HepG2 (cell line): Measurements from ENCODE around the gene GMEB2. TPM values are rescaled to one million over a fixed set of nuclear protein-coding genes. Genes with fewer than 3 reads are reported as not detected.
A peak's percentile ranks its signal among the peaks of the same experiment; 100 is the strongest.

Experiments
- ATAD3A ChIP-seq: sonication (generic); formaldehyde crosslinking; IDR thresholded peaks from 2 replicates; pipeline ENCODE4 v1.4.0; 2020; ENCODE audit warnings: missing genetic modification reagents
- BORCS8-MEF2B ChIP-seq: sonication (generic); formaldehyde crosslinking; IDR thresholded peaks from 2 replicates; pipeline ENCODE4 v1.8.0; 2022; ENCODE audit warnings: mild to moderate bottlenecking, missing genetic modification reagents
- CEBPZ ChIP-seq: IDR thresholded peaks from 2 replicates; pipeline ENCODE4 v1.6.1; 2012; ENCODE audit warnings: low read length, improper control_type of control experiment
- CREB1 ChIP-seq, 2 experiments: fragments of 450-650 bp in 1 of 2; IDR thresholded peaks; 2 replicates each; pipeline ENCODE4 v1.6.1; 2016 to 2017; ENCODE audit warnings: control low read depth in 1 of 2, mild to moderate bottlenecking in 1 of 2, missing compliant biosample characterization in 1 of 2, missing genetic modification characterization in 1 of 2
- FUBP1 ChIP-seq: sonication (generic); formaldehyde crosslinking; IDR thresholded peaks from 2 replicates; pipeline ENCODE4 v1.5.1; 2020; ENCODE audit warnings: missing genetic modification reagents, mild to moderate bottlenecking, borderline replicate concordance
- GABPB1 ChIP-seq: IDR thresholded peaks from 2 replicates; pipeline ENCODE4 v1.6.1; 2016; ENCODE audit warnings: mild to moderate bottlenecking, missing genetic modification reagents, moderate library complexity, missing compliant biosample characterization
- KDM4B ChIP-seq: sonication (generic); formaldehyde crosslinking; IDR thresholded peaks from 2 replicates; pipeline ENCODE4 v1.4.0; 2020; ENCODE audit warnings: missing genetic modification reagents
- NRL ChIP-seq: sonication (generic); formaldehyde crosslinking; IDR thresholded peaks from 2 replicates; pipeline ENCODE4 v1.5.0; 2020; ENCODE audit warnings: missing genetic modification reagents, mild to moderate bottlenecking, moderate library complexity, borderline replicate concordance
- PHF5A ChIP-seq: IDR thresholded peaks from one replicate; pipeline ENCODE4 v1.6.1; 2018; ENCODE audit warnings: low read depth, missing genetic modification reagents; ENCODE audit not compliant: unreplicated experiment
- PHF8 ChIP-seq: sonication (generic); formaldehyde crosslinking; IDR thresholded peaks from 2 replicates; pipeline ENCODE4 v1.5.0; 2020; ENCODE audit warnings: missing genetic modification reagents
- SIX1 ChIP-seq: sonication (generic); formaldehyde crosslinking; IDR thresholded peaks from 2 replicates; pipeline ENCODE4 v1.4.0; 2020; ENCODE audit warnings: missing genetic modification reagents, borderline replicate concordance
- SMC3 ChIP-seq: IDR thresholded peaks from 2 replicates; pipeline ENCODE4 v1.6.1; 2011; ENCODE audit warnings: low read length, improper control_type of control experiment
- ZNF18 ChIP-seq: sonication (generic); formaldehyde crosslinking; IDR thresholded peaks from 2 replicates; pipeline ENCODE4 v1.8.0; 2022; ENCODE audit warnings: mild to moderate bottlenecking, missing genetic modification reagents; ENCODE audit not compliant: insufficient replicate concordance
- ZNF224 ChIP-seq: sonication (generic); formaldehyde crosslinking; IDR thresholded peaks from 2 replicates; pipeline ENCODE4 v1.5.0; 2020; ENCODE audit warnings: mild to moderate bottlenecking, missing genetic modification reagents
- ZNF382 ChIP-seq: sonication (generic); formaldehyde crosslinking; IDR thresholded peaks from 2 replicates; pipeline ENCODE4 v1.5.0; 2020; ENCODE audit warnings: missing genetic modification reagents, mild to moderate bottlenecking, borderline replicate concordance
- ZNF431 ChIP-seq: sonication (generic); formaldehyde crosslinking; IDR thresholded peaks from 2 replicates; pipeline ENCODE4 v1.9.0; 2022; ENCODE audit warnings: missing genetic modification reagents, low read depth, mild to moderate bottlenecking, borderline replicate concordance
- ZNF577 ChIP-seq: sonication (generic); formaldehyde crosslinking; IDR thresholded peaks from 2 replicates; pipeline ENCODE4 v1.4.0; 2020; ENCODE audit warnings: mild to moderate bottlenecking, low read depth, missing genetic modification reagents, borderline replicate concordance
- ZNF678 ChIP-seq: sonication (generic); formaldehyde crosslinking; IDR thresholded peaks from 2 replicates; pipeline ENCODE4 v1.4.0; 2020; ENCODE audit warnings: mild to moderate bottlenecking, missing genetic modification reagents
- ZNF710 ChIP-seq: sonication (generic); formaldehyde crosslinking; IDR thresholded peaks from 2 replicates; pipeline ENCODE4 v1.5.0; 2020; ENCODE audit warnings: mild to moderate bottlenecking, missing genetic modification reagents, borderline replicate concordance
- ZNF839 ChIP-seq: sonication (generic); formaldehyde crosslinking; IDR thresholded peaks from 2 replicates; pipeline ENCODE4 v1.4.0; 2020; ENCODE audit warnings: missing genetic modification reagents, mild to moderate bottlenecking, borderline replicate concordance
- polyA plus RNA-seq, 8 experiments: library from polyadenylated mRNA; depleted of rRNA in 3 of 8; stranded (reverse) in 7 of 8; unstranded in 1 of 8; fragments of >200 nt; fragmentation: Illumina TruSeq in 4 of 8; extraction: Trizol in 4 of 8; gene quantifications; 2 replicates each; pipeline versions ENCODE4 v1.2.1 to v1.2.3, GENCODE V29; 2011 to 2016; ENCODE audit warnings: low read depth in 4 of 8, missing spikeins in 1 of 8, mixed read lengths in 1 of 8; ENCODE audit not compliant: insufficient read depth in 1 of 8
- total RNA-seq, 5 experiments: library from RNA; depleted of rRNA; stranded (reverse); fragments of >200 nt; fragmentation: Illumina TruSeq; extraction: Trizol; gene quantifications; 2 replicates each; pipeline ENCODE4 v1.2.3, GENCODE V29; 2016; ENCODE audit warnings: low read depth in 1 of 5

Gene GMEB2
- total and polyA plus RNA-seq, 2 of the 13 experiments (the other 11 are each of a cell fraction or from before 2014, with no cell fraction given), result 10.6 to 12.4 TPM

- no peak for TF ChIP-seq CEBPZ
- no peak for TF ChIP-seq KDM4B
- no peak for TF ChIP-seq ZNF431
- TF ChIP-seq CREB1 (IDR thresholded peaks at IDR 0.05), result no peak
- TF ChIP-seq CREB1 (CRISPR knock-in tag; IDR thresholded peaks at IDR 0.05), result no peak
- no peak for TF ChIP-seq FUBP1 (CRISPR knock-in tag)
- no peak for TF ChIP-seq PHF5A (CRISPR knock-in tag)
- peak; percentile 73; the same call in 1 of the 2 replicates for TF ChIP-seq BORCS8-MEF2B
- TF ChIP-seq ZNF710 (CRISPR knock-in tag), result no peak
- TF ChIP-seq NRL (CRISPR knock-in tag), result peak; percentile 97
- no peak for TF ChIP-seq ATAD3A (CRISPR knock-in tag)
- TF ChIP-seq SIX1, result no peak
- no peak for TF ChIP-seq ZNF224
- peak; percentile 80; the same call in 1 of the 2 replicates for TF ChIP-seq GABPB1 (CRISPR knock-in tag)
- no peak for TF ChIP-seq ZNF678 (CRISPR knock-in tag)
- TF ChIP-seq ZNF577, result peak; percentile 60; the same call in 1 of the 2 replicates
- TF ChIP-seq PHF8 (CRISPR knock-in tag), result peak; percentile 46; the same call in 1 of the 2 replicates
- TF ChIP-seq ZNF18 (CRISPR knock-in tag), result no peak
- TF ChIP-seq ZNF382 (CRISPR knock-in tag), result no peak
- no peak for TF ChIP-seq SMC3
- TF ChIP-seq ZNF839, result no peak
Measured at GRCh38 chr20:63574156-63574828, 52.6 kb downstream of the GMEB2 start, which contains the start of gene HELZ2 (continued).
